ENCODE measurements around the gene TMEM209.
"Not testable (repeated sequence)": the region's sequence is repeated elsewhere in the genome, so short reads cannot be mapped to it uniquely, and the experiment has no call there.

Gene TMEM209

GRCh38 chr7:130205084-130205947 lies at the start of gene TMEM209:
TSS of gene TMEM209 (minus strand) at chr7:130205406. CDS start at chr7:130205375, 31 bp downstream.
- peak within 1 kb of the TSS; percentile 92 for H3K27ac ChIP-seq
- TF ChIP-seq, protein P1, sequence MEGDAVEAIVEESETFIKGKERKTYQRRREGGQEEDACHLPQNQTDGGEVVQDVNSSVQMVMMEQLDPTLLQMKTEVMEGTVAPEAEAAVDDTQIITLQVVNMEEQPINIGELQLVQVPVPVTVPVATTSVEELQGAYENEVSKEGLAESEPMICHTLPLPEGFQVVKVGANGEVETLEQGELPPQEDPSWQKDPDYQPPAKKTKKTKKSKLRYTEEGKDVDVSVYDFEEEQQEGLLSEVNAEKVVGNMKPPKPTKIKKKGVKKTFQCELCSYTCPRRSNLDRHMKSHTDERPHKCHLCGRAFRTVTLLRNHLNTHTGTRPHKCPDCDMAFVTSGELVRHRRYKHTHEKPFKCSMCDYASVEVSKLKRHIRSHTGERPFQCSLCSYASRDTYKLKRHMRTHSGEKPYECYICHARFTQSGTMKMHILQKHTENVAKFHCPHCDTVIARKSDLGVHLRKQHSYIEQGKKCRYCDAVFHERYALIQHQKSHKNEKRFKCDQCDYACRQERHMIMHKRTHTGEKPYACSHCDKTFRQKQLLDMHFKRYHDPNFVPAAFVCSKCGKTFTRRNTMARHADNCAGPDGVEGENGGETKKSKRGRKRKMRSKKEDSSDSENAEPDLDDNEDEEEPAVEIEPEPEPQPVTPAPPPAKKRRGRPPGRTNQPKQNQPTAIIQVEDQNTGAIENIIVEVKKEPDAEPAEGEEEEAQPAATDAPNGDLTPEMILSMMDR (conservative IDR thresholded peaks at IDR 0.05): no peak

DNA sequence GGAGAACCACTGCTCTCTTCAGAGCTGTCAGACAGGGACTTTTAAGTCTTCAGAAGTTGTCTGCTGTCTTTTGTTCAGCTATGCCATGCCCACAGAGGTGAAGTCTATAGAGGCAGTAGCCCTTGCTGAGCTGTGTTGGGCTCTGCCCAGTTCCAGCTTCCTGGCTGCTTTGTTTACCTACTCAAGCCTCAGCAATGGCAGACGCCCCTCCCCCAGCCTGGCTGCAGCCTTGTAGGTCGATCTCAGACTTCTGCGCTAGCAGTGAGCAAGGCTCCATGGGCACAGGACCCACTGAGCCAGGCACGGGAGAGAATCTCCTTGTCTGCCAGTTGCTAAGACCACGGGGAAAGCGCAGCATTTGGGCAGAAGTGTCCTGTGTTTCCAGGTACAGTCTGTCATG lies 49.3 kb upstream of the TMEM209 start:
- H3K27ac ChIP-seq: no peak overlapping the region
- TF ChIP-seq, protein P1 (conservative IDR thresholded peaks at IDR 0.05): no peak

DNA sequence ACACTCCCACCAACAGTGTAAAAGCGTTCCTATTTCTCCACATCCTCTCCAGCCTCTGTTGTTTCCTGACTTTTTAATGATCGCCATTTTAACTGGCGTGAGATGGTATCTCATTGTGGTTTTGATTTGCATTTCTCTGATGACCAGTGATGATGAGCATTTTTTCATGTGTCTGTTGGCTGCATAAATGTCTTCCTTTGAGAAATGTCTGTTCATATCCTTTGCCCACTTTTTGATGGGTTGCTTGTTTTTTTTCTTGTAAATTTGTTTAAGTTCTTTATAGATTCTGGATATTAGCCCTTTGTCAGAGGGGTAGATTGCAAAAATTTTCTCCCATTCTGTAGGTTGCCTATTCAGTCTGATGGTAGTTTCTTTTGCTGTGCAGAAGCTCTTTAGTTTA lies 44.4 kb upstream of the TMEM209 start:
- H3K27ac ChIP-seq: not testable (repeated sequence)

DNA sequence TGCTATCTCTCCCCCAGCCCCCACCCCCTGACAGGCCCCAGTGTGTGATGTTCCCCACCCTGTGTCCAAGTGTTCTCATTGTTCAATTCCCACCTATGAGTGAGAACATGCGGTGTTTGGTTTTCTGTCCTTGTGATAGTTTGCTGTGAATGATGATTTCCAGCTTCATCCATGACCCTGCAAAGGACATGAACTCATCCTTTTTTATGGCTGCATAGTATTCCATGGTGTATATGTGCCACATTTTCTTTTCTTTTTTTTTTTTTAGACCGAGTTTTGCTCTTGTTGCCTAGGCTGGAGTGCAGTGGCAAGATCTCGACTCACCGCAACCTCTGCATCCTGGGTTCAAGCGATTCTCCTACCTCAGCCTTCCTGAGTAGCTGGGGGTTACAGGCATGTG lies 43.6 kb upstream of the TMEM209 start:
- not testable (repeated sequence) for H3K27ac ChIP-seq

GRCh38 chr7:130246491-130246890 lies 41.3 kb upstream of the TMEM209 start:
- not testable (repeated sequence) for H3K27ac ChIP-seq

DNA sequence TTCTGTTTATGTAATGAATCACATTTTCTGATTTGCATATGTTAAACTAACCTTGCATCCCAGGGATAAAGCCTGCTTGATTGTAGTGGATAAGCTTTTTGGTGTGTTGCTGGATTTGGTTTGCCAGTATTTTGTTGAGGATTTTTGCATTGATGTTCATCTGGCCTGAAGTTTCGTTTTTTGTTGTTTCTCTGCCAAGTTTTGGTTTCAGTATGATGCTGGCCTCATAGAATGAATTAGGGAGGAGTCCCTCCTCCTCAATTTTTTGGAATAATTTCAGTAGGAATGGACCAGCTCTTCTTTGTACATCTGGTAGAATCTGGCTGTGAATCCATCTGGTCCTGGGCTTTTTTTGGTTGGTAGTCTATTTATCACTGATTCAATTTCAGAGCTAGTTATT lies 38.3 kb upstream of the TMEM209 start:
- not testable (repeated sequence) for H3K27ac ChIP-seq

DNA sequence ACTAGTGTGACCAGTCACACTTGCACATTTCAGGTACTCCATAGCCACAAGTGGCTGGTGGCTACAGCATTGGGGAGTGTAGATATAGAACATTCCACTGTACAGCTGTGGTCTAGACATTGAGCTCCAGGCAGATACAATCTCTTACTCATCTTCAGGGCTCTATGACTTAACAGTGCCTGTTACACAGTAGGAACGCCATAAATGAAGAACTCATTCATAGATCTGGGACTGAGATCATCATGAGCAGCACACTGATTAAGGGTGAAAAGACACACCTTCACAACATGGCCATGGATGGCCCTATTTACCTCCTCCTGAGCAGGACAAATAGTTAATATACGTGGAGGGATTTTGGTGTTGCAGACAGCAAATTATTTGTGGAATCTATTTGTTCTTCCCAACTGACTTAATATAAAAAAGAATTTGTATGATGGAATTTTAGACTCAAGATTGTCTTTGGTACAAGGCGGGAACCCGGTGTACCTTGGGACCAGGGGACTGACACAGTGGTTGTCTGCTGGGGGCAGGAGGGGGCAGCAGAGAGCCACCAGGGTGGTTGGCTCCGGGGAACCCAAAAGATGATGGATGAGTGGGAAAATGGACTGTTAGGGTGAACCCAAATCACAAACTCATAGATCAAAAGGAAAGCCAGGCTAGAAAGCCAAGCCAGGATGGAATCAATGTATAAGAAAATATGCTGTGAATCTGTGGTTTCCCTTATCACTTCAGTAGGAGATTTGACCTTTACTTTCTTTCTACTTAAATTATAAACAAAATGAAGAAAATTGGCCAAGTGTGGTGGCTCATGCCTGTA lies 37.2 kb upstream of the TMEM209 start:
- H3K27ac ChIP-seq: no peak overlapping the region
- TF ChIP-seq, protein P1 (conservative IDR thresholded peaks at IDR 0.05): peak; percentile 91

DNA sequence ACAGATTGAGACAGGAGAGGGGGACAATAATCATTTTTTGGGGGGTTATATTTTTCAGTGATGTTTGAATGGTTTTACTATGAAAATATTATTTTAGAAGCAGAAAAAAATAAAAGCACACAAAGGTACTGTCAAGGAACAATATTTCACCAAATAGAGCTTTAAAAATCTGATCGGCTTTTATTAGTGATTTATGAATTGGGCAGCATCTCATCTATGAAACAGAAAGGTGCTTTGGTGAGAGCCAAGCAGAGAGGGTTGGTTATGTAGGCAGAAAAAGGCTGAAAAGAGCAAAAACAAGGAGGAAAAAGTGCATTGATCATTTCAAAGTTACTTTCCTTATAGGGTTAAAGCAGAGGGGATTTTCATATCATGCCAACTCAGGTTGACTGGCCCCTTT lies 35.0 kb upstream of the TMEM209 start:
- no peak overlapping the region for H3K27ac ChIP-seq
- TF ChIP-seq, protein P1 (conservative IDR thresholded peaks at IDR 0.05): no peak

- not testable (repeated sequence) for H3K27ac ChIP-seq
Measured at GRCh38 chr7:130236361-130236760, 31.2 kb upstream of the TMEM209 start.

- TF ChIP-seq, protein P1 (conservative IDR thresholded peaks at IDR 0.05): no peak
- no peak overlapping the region for H3K27ac ChIP-seq
Measured at GRCh38 chr7:130234078-130234477, 28.9 kb upstream of the TMEM209 start.
